ENCODE data around the gene PNMA8A.

- no peak for TF ChIP-seq CTCF (IDR thresholded peaks at IDR 0.05)
- TF ChIP-seq EP300 (IDR thresholded peaks at IDR 0.05), result no peak
- no peak for TF ChIP-seq POLR2A (IDR thresholded peaks at IDR 0.05)
These were observed 39.5 kb downstream of the PNMA8A start for GRCh38 chr19:46431824-46432223.
